Fibroblast of skin of abdomen (primary cell): ENCODE measurements around the gene MYH9.
"Not testable (repeated sequence)": the region's sequence is repeated elsewhere in the genome, so short reads cannot be mapped to it uniquely, and the experiment has no call there.

ENCODE experiments used
- DNase-seq: peaks from one replicate; pipeline ENCODE4 v3.0.0-alpha.2; 2013

Gene MYH9

GRCh38 chr22:36290391-36291075 is 97.2 kb downstream of the MYH9 start:
- DNase-seq = not testable (repeated sequence)

GRCh38 chr22:36289948-36290371 is 97.8 kb downstream of the MYH9 start:
- DNase-seq = not testable (repeated sequence)

- no peak for DNase-seq
These were observed 98.3 kb downstream of the MYH9 start for GRCh38 chr22:36289406-36289870.

GRCh38 chr22:36288571-36289405 is 99.0 kb downstream of the MYH9 start:
- DNase-seq = no peak

GRCh38 chr22:36287881-36288515 is 99.8 kb downstream of the MYH9 start:
- DNase-seq = no peak

- DNase-seq = peak; percentile 64
These were observed 101.4 kb downstream of the MYH9 start for GRCh38 chr22:36286096-36286957.

- DNase-seq = no peak
These were observed 102.2 kb downstream of the MYH9 start for GRCh38 chr22:36285545-36285944.

GRCh38 chr22:36285017-36285416 is 102.8 kb downstream of the MYH9 start:
- no peak for DNase-seq

GRCh38 chr22:36284171-36284571 is 103.6 kb downstream of the MYH9 start:
- DNase-seq = no peak

- no peak for DNase-seq
These were observed 105.4 kb downstream of the MYH9 start for GRCh38 chr22:36282328-36282831.

- no peak for DNase-seq
These were observed 105.9 kb downstream of the MYH9 start for GRCh38 chr22:36281781-36282327.

GRCh38 chr22:36280379-36280778 is 107.4 kb downstream of the MYH9 start:
- peak; percentile 31 for DNase-seq

GRCh38 chr22:36279219-36279666 is 108.5 kb downstream of the MYH9 start:
- no peak for DNase-seq

GRCh38 chr22:36277482-36278291 is 110.1 kb downstream of the MYH9 start:
- peak; percentile 61 for DNase-seq

GRCh38 chr22:36274531-36274930 is 113.2 kb downstream of the MYH9 start:
- no peak for DNase-seq

- DNase-seq = not testable (repeated sequence)
These were observed 115.8 kb downstream of the MYH9 start for GRCh38 chr22:36271951-36272350.

- not testable (repeated sequence) for DNase-seq
These were observed 116.5 kb downstream of the MYH9 start for GRCh38 chr22:36271231-36271630.

- DNase-seq = no peak
These were observed 119.8 kb downstream of the MYH9 start for GRCh38 chr22:36267896-36268485.

GRCh38 chr22:36267058-36267457 is 120.7 kb downstream of the MYH9 start:
- no peak for DNase-seq
